HEK293 (cell line): Measurements from ENCODE around the gene LAMA5.

ENCODE experiments used
- CTCF ChIA-PET: fragments of 350-600 bp; formaldehyde crosslinking; extraction: SDS; loops from one replicate; lab custom pipeline; 2021; ENCODE audit warnings: antibody characterized with exemption; lab: Yijun Ruan, JAX
- POLR2A ChIA-PET: fragments of 300-600 bp; formaldehyde crosslinking; extraction: SDS; loops from one replicate; lab custom pipeline; 2020; ENCODE audit warnings: antibody characterized with exemption, inconsistent platforms; lab: Yijun Ruan, JAX
- H3K27ac ChIP-seq: fragments of 200-500 bp; sonication (Bioruptor generic); 2 replicates; pipeline ENCODE4 v1.5.1; 2014; ENCODE audit warnings: low read depth, low read length, control low read depth, inconsistent platforms; ENCODE audit errors: extremely low read depth
- H3K36me3 ChIP-seq, 2 experiments: fragments of 200-500 bp in 1 of 2; sonication (Bioruptor generic) in 1 of 2; 1 replicate in 1 of 2; 2 replicates in 1 of 2; pipeline ENCODE4 v1.5.1; 2014 to 2017; ENCODE audit warnings: inconsistent platforms in 2 of 2, low read length in 2 of 2; ENCODE audit not compliant: control insufficient read depth in 2 of 2, insufficient read depth in 1 of 2
- H3K4me1 ChIP-seq: fragments of 200-500 bp; sonication (Bioruptor generic); 2 replicates; pipeline ENCODE4 v1.5.1; 2014; ENCODE audit warnings: mild to moderate bottlenecking, low read length, inconsistent platforms; ENCODE audit not compliant: control insufficient read depth, insufficient read depth
- H3K4me3 ChIP-seq: 2 replicates; pipeline ENCODE4 v1.5.1; 2011; ENCODE audit warnings: low read depth, mild to moderate bottlenecking, control low read depth, low read length, moderate library complexity
- H3K9me3 ChIP-seq: fragments of 200-500 bp; sonication (Bioruptor generic); 2 replicates; pipeline ENCODE4 v1.5.1; 2014; ENCODE audit warnings: low read depth, low read length, inconsistent platforms; ENCODE audit not compliant: control insufficient read depth, insufficient read depth
- GLIS2 ChIP-seq: fragments of 450-650 bp; formaldehyde crosslinking; IDR thresholded peaks from 2 replicates; pipeline ENCODE4 v1.5.1; 2016; ENCODE audit warnings: missing biosample characterization, missing genetic modification characterization
- IKZF3 ChIP-seq: fragments of 450-650 bp; IDR thresholded peaks from 2 replicates; pipeline ENCODE4 v1.5.0; 2018; ENCODE audit warnings: missing biosample characterization, mild to moderate bottlenecking, missing genetic modification characterization, moderate library complexity
- SP2 ChIP-seq: fragments of 450-650 bp; formaldehyde crosslinking; IDR thresholded peaks from 2 replicates; pipeline ENCODE4 v1.5.1; 2016; ENCODE audit warnings: missing biosample characterization, missing genetic modification characterization
- ZFP37 ChIP-seq: fragments of 450-650 bp; formaldehyde crosslinking; IDR thresholded peaks from 2 replicates; pipeline ENCODE4 v1.5.1; 2016; ENCODE audit warnings: missing biosample characterization, missing genetic modification characterization
- ZNF132 ChIP-seq: fragments of 450-650 bp; formaldehyde crosslinking; IDR thresholded peaks from 2 replicates; pipeline ENCODE4 v1.5.1; 2017; ENCODE audit warnings: missing biosample characterization, missing genetic modification characterization, borderline replicate concordance
- ZNF2 ChIP-seq: fragments of 450-650 bp; formaldehyde crosslinking; IDR thresholded peaks from 2 replicates; pipeline ENCODE4 v1.5.1; 2016; ENCODE audit warnings: missing biosample characterization, missing genetic modification characterization
- ZNF211 ChIP-seq: fragments of 450-650 bp; formaldehyde crosslinking; IDR thresholded peaks from 2 replicates; pipeline ENCODE4 v1.5.1; 2016; ENCODE audit warnings: low read depth, missing biosample characterization, missing genetic modification characterization
- ZNF223 ChIP-seq: fragments of 450-650 bp; formaldehyde crosslinking; IDR thresholded peaks from 2 replicates; pipeline ENCODE4 v1.5.1; 2016; ENCODE audit warnings: missing biosample characterization, missing genetic modification characterization
- ZNF324 ChIP-seq: fragments of 450-650 bp; formaldehyde crosslinking; IDR thresholded peaks from 2 replicates; pipeline ENCODE4 v1.5.1; 2016; ENCODE audit warnings: missing biosample characterization, missing genetic modification characterization
- ZNF341 ChIP-seq: fragments of 450-650 bp; formaldehyde crosslinking; IDR thresholded peaks from 2 replicates; pipeline ENCODE4; 2016; ENCODE audit warnings: low read depth, missing biosample characterization, missing genetic modification characterization
- ZNF623 ChIP-seq: fragments of 450-650 bp; formaldehyde crosslinking; IDR thresholded peaks from 2 replicates; pipeline ENCODE4 v1.5.1; 2016; ENCODE audit warnings: missing biosample characterization, missing genetic modification characterization
- ZNF837 ChIP-seq: fragments of 450-650 bp; formaldehyde crosslinking; IDR thresholded peaks from 2 replicates; pipeline ENCODE4 v1.5.1; 2016; ENCODE audit warnings: missing biosample characterization, missing genetic modification characterization
- TF ChIP-seq, protein P1 (sequence below): fragments of 450-650 bp; formaldehyde crosslinking; IDR thresholded peaks from 2 replicates; pipeline ENCODE4 v1.5.1; 2016; ENCODE audit warnings: missing biosample characterization, missing genetic modification characterization, borderline replicate concordance
- TF ChIP-seq, protein P2 (sequence below): fragments of 450-650 bp; formaldehyde crosslinking; optimal IDR thresholded peaks from 2 replicates; pipeline ENCODE3; 2016; ENCODE audit warnings: missing biosample characterization, mild to moderate bottlenecking, missing genetic modification characterization
- TF ChIP-seq, protein P3 (sequence below): fragments of 450-650 bp; formaldehyde crosslinking; IDR thresholded peaks from 2 replicates; pipeline ENCODE4 v1.5.1; 2016; ENCODE audit warnings: missing biosample characterization, missing genetic modification characterization
- TF ChIP-seq, protein P4 (sequence below): fragments of 450-650 bp; formaldehyde crosslinking; IDR thresholded peaks from 2 replicates; pipeline ENCODE4 v1.5.1; 2017; ENCODE audit warnings: missing biosample characterization, missing genetic modification characterization
- TF ChIP-seq, protein P5 (sequence below): sonication (generic); formaldehyde crosslinking; IDR thresholded peaks from 2 replicates; pipeline ENCODE4 v1.8.1; 2022; ENCODE audit warnings: mild to moderate bottlenecking, moderate library complexity, missing genetic modification reagents

LAMA5 gene

DNA sequence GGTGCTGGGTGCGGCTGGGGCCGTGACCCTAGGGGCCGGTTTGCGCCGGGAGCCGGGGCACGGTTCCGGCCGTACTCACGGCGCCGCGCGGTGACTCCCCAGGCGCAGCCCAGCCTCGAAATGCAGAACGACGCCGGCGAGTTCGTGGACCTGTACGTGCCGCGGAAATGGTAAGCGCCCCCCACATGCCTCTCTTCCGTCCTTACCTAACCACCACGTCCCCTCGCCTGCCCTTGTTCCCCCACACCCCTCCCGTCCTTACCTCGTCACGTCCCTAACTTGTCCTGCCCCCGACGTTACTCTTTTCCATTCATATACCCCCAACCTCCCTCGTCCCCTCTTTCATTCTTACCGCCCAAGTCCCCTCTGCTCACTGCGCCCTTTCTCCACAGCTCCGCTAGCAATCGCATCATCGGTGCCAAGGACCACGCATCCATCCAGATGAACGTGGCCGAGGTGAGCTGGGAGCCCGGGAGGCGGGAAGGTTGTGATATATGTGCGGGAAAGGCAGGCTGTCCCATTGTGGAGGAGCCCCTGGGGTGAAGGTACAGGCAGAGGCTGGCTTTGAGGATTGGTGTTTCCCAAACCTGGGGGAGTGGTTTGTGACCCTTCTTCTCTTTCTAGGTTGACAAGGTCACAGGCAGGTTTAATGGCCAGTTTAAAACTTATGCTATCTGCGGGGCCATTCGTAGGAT, 20.3 kb upstream of the LAMA5 start (continued):
- TF ChIP-seq, protein P1, sequence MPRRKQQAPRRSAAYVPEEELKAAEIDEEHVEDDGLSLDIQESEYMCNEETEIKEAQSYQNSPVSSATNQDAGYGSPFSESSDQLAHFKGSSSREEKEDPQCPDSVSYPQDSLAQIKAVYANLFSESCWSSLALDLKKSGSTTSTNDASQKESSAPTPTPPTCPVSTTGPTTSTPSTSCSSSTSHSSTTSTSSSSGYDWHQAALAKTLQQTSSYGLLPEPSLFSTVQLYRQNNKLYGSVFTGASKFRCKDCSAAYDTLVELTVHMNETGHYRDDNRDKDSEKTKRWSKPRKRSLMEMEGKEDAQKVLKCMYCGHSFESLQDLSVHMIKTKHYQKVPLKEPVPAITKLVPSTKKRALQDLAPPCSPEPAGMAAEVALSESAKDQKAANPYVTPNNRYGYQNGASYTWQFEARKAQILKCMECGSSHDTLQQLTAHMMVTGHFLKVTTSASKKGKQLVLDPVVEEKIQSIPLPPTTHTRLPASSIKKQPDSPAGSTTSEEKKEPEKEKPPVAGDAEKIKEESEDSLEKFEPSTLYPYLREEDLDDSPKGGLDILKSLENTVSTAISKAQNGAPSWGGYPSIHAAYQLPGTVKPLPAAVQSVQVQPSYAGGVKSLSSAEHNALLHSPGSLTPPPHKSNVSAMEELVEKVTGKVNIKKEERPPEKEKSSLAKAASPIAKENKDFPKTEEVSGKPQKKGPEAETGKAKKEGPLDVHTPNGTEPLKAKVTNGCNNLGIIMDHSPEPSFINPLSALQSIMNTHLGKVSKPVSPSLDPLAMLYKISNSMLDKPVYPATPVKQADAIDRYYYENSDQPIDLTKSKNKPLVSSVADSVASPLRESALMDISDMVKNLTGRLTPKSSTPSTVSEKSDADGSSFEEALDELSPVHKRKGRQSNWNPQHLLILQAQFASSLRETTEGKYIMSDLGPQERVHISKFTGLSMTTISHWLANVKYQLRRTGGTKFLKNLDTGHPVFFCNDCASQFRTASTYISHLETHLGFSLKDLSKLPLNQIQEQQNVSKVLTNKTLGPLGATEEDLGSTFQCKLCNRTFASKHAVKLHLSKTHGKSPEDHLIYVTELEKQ (tag by site-specific recombination): no peak
- no peak for TF ChIP-seq ZNF132 (tag by site-specific recombination)
- no peak for TF ChIP-seq ZNF623
- TF ChIP-seq, protein P2, sequence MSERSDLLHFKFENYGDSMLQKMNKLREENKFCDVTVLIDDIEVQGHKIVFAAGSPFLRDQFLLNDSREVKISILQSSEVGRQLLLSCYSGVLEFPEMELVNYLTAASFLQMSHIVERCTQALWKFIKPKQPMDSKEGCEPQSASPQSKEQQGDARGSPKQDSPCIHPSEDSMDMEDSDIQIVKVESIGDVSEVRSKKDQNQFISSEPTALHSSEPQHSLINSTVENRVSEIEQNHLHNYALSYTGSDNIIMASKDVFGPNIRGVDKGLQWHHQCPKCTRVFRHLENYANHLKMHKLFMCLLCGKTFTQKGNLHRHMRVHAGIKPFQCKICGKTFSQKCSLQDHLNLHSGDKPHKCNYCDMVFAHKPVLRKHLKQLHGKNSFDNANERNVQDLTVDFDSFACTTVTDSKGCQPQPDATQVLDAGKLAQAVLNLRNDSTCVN (tag by site-specific recombination): peak; percentile 59
- TF ChIP-seq ZNF223: no peak
- TF ChIP-seq, all 188 proteins: peak for 8

DNA sequence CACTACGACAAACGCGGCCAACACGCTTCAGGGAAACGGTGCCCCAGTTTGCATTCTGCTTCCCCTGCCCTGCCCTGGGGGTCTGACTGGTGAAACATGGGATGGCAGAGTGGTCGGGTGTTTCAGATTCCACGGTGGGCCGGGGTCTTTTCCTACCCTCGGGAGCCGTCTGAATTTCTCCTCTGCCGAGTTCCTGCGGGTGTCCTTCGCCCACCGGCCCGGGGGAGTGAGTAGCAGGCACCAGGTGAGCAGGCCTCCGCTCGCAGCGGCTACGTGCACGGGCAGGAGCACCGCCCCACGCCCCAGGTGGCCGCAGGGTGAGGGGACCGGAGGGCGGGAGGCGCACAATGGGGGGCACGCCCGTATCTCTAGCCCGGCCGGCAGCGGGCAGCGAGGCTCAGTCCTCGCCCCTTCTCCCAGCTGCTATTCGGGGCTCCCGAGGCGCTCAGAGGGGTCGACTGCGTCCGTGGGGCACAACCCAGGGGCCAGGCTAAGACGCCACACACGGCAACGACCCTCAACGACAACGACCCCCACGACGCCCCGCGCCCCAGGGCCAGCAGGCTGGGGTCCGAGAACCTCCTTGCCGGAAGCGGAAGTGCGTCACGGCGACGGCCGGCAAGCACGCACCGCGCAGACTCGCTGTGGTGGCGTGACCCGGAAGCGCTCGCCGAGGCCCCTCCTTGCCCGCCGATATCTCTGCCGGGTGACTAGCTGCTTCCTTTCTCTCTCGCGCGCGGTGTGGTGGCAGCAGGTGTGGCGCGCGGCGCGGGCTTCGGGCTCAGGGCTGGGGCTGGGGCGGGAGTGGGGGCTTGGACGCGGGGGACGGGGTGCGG, 19.5 kb upstream of the LAMA5 start, which contains the start of gene RPS21:
TSS of gene RPS21 (plus strand) at position 721 of the 836 bp plus-strand sequence. CDS start 236 bp downstream, outside the sequence.
- H3K4me1 ChIP-seq: peaks cover 5% of the 10 kb centered on the region; the same call in 1 of the 2 replicates
- CTCF ChIA-PET: interaction anchor here (0.6 to 1.3 kb wide), 5 partner anchors 23 to 904 kb away, joined by 3 to 4 read pairs (median 3); no protein-coding TSS in a partner anchor
- no peaks in the 10 kb centered on the region for H3K9me3 ChIP-seq
- peak within 1 kb of the TSS; percentile 85 for H3K27ac ChIP-seq
- H3K36me3 ChIP-seq: peaks cover 9 to 56% of the 10 kb centered on the region in 2 experiments
- POLR2A ChIA-PET: interaction anchor here (0.6 to 2.1 kb wide), 20 partner anchors 9 to 1734 kb away, joined by 3 to 14 read pairs (median 6); partner anchors contain the start of genes ADRM1, COL9A3 and LSM14B
- peak within 1 kb of the TSS; percentile 93 for H3K4me3 ChIP-seq
- TF ChIP-seq ZNF341 (tag by site-specific recombination) (peak; percentile 15; the same call in 1 of the 2 replicates), GLIS2 (tag by site-specific recombination) (peak; percentile 100), ZNF324 (tag by site-specific recombination) (peak; percentile 81; the same call in 1 of the 2 replicates), ZNF211 (tag by site-specific recombination) (no peak), ZNF2 (tag by site-specific recombination) (0 out of 2 replicates have a peak, but pooled peaks have one; percentile 15), ZFP37 (tag by site-specific recombination) (0 out of 2 replicates have a peak, but pooled peaks have one; percentile 30), SP2 (peak; percentile 97), IKZF3 (tag by site-specific recombination) (no peak), ZNF837 (tag by site-specific recombination) (no peak)
- TF ChIP-seq, protein P3, sequence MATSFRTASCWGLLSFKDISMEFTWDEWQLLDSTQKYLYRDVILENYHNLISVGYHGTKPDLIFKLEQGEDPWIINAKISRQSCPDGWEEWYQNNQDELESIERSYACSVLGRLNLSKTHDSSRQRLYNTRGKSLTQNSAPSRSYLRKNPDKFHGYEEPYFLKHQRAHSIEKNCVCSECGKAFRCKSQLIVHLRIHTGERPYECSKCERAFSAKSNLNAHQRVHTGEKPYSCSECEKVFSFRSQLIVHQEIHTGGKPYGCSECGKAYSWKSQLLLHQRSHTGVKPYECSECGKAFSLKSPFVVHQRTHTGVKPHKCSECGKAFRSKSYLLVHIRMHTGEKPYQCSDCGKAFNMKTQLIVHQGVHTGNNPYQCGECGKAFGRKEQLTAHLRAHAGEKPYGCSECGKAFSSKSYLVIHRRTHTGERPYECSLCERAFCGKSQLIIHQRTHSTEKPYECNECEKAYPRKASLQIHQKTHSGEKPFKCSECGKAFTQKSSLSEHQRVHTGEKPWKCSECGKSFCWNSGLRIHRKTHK (tag by site-specific recombination): no peak
- TF ChIP-seq, protein P4, sequence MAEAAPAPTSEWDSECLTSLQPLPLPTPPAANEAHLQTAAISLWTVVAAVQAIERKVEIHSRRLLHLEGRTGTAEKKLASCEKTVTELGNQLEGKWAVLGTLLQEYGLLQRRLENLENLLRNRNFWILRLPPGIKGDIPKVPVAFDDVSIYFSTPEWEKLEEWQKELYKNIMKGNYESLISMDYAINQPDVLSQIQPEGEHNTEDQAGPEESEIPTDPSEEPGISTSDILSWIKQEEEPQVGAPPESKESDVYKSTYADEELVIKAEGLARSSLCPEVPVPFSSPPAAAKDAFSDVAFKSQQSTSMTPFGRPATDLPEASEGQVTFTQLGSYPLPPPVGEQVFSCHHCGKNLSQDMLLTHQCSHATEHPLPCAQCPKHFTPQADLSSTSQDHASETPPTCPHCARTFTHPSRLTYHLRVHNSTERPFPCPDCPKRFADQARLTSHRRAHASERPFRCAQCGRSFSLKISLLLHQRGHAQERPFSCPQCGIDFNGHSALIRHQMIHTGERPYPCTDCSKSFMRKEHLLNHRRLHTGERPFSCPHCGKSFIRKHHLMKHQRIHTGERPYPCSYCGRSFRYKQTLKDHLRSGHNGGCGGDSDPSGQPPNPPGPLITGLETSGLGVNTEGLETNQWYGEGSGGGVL: peak; percentile 50
- TF ChIP-seq, protein P5, sequence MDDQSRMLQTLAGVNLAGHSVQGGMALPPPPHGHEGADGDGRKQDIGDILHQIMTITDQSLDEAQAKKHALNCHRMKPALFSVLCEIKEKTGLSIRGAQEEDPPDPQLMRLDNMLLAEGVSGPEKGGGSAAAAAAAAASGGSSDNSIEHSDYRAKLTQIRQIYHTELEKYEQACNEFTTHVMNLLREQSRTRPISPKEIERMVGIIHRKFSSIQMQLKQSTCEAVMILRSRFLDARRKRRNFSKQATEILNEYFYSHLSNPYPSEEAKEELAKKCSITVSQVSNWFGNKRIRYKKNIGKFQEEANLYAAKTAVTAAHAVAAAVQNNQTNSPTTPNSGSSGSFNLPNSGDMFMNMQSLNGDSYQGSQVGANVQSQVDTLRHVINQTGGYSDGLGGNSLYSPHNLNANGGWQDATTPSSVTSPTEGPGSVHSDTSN: peak; percentile 66; the same call in 1 of the 2 replicates
